HG03432 (cell line): Measurements from ENCODE around the gene ACVR1.

Experiments used
- ATAC-seq: cut with Tn5 transposase; IDR thresholded peaks from one replicate; pipeline ENCODE4 v1.9.1; 2021; ENCODE audit warnings: mild to moderate bottlenecking, moderate library complexity; ENCODE audit not compliant: unreplicated experiment

Gene ACVR1

GRCh38 chr2:157876066-157876785, at the start of gene ACVR1:
TSS of gene ACVR1 (minus strand) at chr2:157876330. CDS start at chr2:157799493, 76,837 bp downstream.
- peak; percentile 90 for ATAC-seq

- no peak for ATAC-seq
Observed at GRCh38 chr2:157925071-157925470, 48.9 kb upstream of the ACVR1 start.

- no peak for ATAC-seq
Observed at GRCh38 chr2:157923598-157924217, 47.6 kb upstream of the ACVR1 start.

- ATAC-seq, result no peak
Observed at GRCh38 chr2:157922815-157923214, 46.7 kb upstream of the ACVR1 start.

GRCh38 chr2:157922336-157922735, 46.2 kb upstream of the ACVR1 start:
- ATAC-seq, result no peak

- ATAC-seq, result no peak
Observed at GRCh38 chr2:157920736-157921135, 44.6 kb upstream of the ACVR1 start.

- ATAC-seq, result no peak
Observed at GRCh38 chr2:157919181-157919580, 43.1 kb upstream of the ACVR1 start.

- ATAC-seq, result no peak
Observed at GRCh38 chr2:157918319-157918718, 42.2 kb upstream of the ACVR1 start.

- ATAC-seq, result no peak
Observed at GRCh38 chr2:157911750-157912149, 35.6 kb upstream of the ACVR1 start.

- ATAC-seq, result no peak
Observed at GRCh38 chr2:157911246-157911645, 35.1 kb upstream of the ACVR1 start.

- no peak for ATAC-seq
Observed at GRCh38 chr2:157905092-157905491, 29.0 kb upstream of the ACVR1 start.

GRCh38 chr2:157903626-157904025, 27.5 kb upstream of the ACVR1 start:
- ATAC-seq, result no peak

- ATAC-seq, result no peak
Observed at GRCh38 chr2:157903151-157903550, 27.0 kb upstream of the ACVR1 start.

GRCh38 chr2:157902692-157903091, 26.6 kb upstream of the ACVR1 start:
- no peak for ATAC-seq

- no peak for ATAC-seq
Observed at GRCh38 chr2:157901325-157901724, 25.2 kb upstream of the ACVR1 start.

GRCh38 chr2:157900684-157901083, 24.6 kb upstream of the ACVR1 start:
- ATAC-seq, result no peak

GRCh38 chr2:157900203-157900602, 24.1 kb upstream of the ACVR1 start:
- ATAC-seq, result no peak

GRCh38 chr2:157899125-157899839, 23.2 kb upstream of the ACVR1 start:
- peak; percentile 80 for ATAC-seq

- ATAC-seq, result no peak
Observed at GRCh38 chr2:157898591-157898996, 22.5 kb upstream of the ACVR1 start.

GRCh38 chr2:157897106-157897971, 21.2 kb upstream of the ACVR1 start:
- peak; percentile 54 for ATAC-seq

- no peak for ATAC-seq
Observed at GRCh38 chr2:157895531-157895930, 19.4 kb upstream of the ACVR1 start.
